GM13977 (cell line): ENCODE measurements around the gene CABYR.

ENCODE experiments used
- DNase-seq: peaks from one replicate; pipeline ENCODE4 v3.0.0; 2012; ENCODE audit warnings: low spot score
- in situ Hi-C: fragments of 300-500 bp; cut with MboI; formaldehyde crosslinking; loops from one replicate; pipeline ENCODE4 v1.12.0; 2022; ENCODE audit warnings: low sequenced_read_pairs, low pct_unique_long_range_greater_than_20kb, mixed read lengths, inconsistent platforms; ENCODE audit not compliant: unreplicated experiment
- TF ChIP-seq, protein P1 (sequence below): IDR thresholded peaks from 2 replicates; pipeline ENCODE4 v1.5.1; 2012; ENCODE audit warnings: mild to moderate bottlenecking, control low read depth; ENCODE audit not compliant: insufficient read depth; ENCODE audit errors: extremely low read depth, missing control alignments

CABYR gene

DNA sequence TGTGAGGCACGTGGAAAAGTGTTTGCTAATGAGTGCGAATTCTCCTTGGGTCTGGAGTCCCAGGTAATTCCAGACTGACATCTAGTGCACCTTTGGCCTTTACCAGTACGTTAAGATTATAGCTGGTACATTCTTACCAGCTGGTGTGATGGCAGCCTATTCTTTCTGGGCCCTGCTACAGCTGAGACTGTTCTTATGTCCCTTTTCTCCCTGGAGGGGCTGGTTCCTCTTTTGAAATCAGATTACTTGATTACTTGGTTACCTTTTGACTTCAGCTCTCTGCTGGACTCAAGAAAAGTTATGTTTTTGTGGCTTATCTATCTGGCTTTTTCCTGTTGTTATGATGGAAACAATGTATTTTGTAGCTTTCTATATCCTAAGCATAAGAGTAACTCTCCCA lies 14.5 kb downstream of the CABYR start:
- in situ Hi-C loops = no loop called here
- DNase-seq = no peak
- TF ChIP-seq, protein P1, sequence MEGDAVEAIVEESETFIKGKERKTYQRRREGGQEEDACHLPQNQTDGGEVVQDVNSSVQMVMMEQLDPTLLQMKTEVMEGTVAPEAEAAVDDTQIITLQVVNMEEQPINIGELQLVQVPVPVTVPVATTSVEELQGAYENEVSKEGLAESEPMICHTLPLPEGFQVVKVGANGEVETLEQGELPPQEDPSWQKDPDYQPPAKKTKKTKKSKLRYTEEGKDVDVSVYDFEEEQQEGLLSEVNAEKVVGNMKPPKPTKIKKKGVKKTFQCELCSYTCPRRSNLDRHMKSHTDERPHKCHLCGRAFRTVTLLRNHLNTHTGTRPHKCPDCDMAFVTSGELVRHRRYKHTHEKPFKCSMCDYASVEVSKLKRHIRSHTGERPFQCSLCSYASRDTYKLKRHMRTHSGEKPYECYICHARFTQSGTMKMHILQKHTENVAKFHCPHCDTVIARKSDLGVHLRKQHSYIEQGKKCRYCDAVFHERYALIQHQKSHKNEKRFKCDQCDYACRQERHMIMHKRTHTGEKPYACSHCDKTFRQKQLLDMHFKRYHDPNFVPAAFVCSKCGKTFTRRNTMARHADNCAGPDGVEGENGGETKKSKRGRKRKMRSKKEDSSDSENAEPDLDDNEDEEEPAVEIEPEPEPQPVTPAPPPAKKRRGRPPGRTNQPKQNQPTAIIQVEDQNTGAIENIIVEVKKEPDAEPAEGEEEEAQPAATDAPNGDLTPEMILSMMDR = no peak

DNA sequence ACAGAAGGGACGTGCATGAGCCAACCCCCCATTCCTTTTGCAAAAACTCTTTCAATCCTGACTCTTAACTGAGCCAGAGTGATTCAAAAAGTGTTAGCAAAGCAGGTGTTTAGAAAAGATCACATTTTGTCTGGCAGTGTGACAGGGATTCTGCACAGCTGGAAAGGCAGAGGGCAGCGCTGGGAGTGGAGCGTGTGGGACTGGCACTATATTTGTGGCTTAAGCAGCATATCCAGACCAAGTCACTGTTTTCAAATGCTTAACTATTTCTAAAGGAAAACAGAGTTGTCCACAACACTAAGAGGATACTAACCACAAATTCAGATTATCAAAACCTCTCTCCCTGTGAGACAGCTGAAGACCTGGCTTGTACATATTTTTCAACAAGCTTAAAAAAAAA lies 19.0 kb downstream of the CABYR start:
- DNase-seq = no peak
- in situ Hi-C loops = no loop called here
- TF ChIP-seq, protein P1 = no peak

DNA sequence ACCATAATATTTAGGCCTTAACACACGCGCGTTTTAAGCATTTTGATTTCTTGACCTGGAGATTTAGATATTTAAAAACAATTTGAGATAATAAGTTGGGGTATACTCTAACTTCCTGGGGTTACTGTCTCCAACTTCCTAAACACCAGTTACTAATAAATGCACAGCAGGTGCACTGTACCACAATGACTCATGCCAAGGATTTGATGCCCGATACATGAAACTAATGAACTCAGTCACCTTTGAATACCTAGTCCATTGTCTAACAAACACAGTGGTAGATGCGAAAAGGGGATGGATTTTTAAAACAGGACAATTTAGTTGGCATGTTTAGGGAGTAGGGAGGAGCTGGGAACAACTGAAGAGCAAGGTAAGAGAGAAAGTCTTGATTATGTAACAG lies 21.2 kb downstream of the CABYR start:
- in situ Hi-C loops = no loop called here
- DNase-seq = no peak
- TF ChIP-seq, protein P1 = no peak

DNA sequence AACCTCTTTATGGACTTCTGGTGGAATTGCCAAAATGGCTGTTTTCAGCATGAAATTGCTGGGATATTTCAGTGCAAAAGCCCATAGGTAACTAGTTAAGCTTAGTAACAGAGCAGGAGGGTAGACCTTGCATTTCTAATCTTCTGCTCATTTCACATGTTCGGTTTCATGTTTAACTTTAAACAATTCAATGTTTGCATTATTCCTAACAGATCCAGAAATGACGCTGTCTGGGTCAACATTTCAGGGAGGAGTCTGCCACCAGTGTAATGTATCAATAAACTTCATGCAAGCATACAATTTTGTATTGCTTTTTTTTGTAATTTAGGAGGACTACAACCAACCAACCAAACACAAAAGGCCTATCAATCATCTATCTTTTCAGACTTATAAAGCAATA lies 22.4 kb downstream of the CABYR start:
- TF ChIP-seq, protein P1 = no peak
- in situ Hi-C loops = no loop called here
- DNase-seq = no peak

DNA sequence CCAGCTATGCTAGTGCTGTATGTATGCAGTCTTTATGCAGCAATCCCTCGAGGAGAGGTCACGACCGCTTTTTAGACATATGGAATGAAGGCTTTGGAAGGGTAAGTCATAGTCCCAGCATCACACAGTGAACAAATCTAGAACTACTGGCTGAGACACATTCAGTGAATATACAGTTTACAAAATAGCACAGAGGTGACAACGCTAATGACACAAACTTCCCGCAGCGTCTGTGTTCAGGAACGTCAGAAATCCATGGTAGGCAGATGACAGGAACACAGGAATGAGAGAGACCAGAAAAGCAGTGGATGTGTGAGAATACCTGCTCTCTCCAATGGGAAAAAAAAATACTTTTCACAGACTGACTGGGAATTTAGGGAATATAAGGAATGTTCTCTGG lies 29.6 kb downstream of the CABYR start:
- TF ChIP-seq, protein P1 = no peak
- DNase-seq = no peak
- in situ Hi-C loops = no loop called here

DNA sequence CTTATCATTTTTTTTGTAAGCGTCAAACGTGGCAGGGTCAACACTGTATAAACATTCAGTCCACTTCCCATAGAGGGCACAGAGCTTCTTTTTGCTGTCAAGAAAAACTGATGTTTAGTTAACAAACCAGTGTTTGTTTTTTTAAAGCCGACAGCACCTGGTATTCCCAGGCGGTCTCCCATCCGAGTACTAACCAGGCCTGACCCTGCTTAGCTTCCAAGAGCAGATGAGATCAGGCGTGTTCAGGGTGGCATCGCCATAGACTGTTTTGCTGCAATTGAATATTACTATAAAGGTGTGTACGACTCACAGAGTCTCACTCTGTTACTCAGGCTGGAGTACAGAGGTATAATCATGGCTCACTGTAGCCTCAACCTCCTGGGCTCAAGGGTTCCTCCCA lies 31.5 kb downstream of the CABYR start:
- in situ Hi-C loops = no loop called here
- TF ChIP-seq, protein P1 = no peak
- no peak for DNase-seq

DNA sequence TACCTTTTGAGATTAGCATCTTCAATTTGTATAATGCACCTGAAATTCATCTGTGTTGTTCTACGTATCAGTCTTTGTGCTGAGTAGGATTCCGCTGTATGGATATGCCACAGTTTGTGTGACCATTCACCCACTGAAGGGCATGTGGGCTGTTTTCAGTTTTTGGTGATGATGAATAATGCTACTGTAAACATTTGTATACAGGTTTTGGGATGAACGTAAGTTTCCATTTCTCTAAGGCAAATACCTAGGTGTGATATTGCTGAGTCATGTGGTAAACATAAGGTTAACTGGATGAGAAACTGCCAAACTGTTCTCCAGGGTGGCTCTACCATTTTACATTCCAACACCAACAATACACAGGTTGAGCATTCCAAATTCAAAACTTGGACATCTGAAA lies 35.1 kb downstream of the CABYR start:
- in situ Hi-C loops = no loop called here
- TF ChIP-seq, protein P1 = no peak
- no peak for DNase-seq
